ENCODE measurements around the gene LRRC14B. TPM values are rescaled to one million over a fixed set of nuclear protein-coding genes. Genes with fewer than 3 reads are reported as not detected.

LRRC14B gene
- total and polyA plus RNA-seq, 2 donors (not counting 1 experiment from before 2014, with no cell fraction given) = not detected

- no peaks in the 10 kb centered on the region for H4K20me1 ChIP-seq (ENCODE audit: control insufficient read depth, extremely low read depth, insufficient read depth, low read length)
- no peak overlapping the region for H3K4me2 ChIP-seq (ENCODE audit: extremely low read depth, insufficient read depth, low read length)
- TF ChIP-seq EZH2 (IDR thresholded peaks at IDR 0.05; ENCODE audit: low read length, missing control alignments) = no peak
- no peak for TF ChIP-seq CTCF (conservative IDR thresholded peaks at IDR 0.05 in 1 of 2, IDR thresholded peaks at IDR 0.05 in 1 of 2; ENCODE audit: low read depth in 1 of 2, low read length in 2 of 2)
- H3K4me3 ChIP-seq (replicated peaks in 1 of 4; ENCODE audit: control extremely low read depth in 1 of 4, insufficient read depth in 1 of 4, low read depth in 3 of 4, low read length in 4 of 4) = no peak overlapping the region
- no peak overlapping the region for H3K27ac ChIP-seq (ENCODE audit: insufficient read depth, low read length)
- no peaks in the 10 kb centered on the region for H3K4me1 ChIP-seq (ENCODE audit: control insufficient read depth, extremely low read depth, insufficient read depth, low read length)
- H3K9ac ChIP-seq (ENCODE audit: insufficient read depth, low read length) = no peak overlapping the region
- H3K27me3 ChIP-seq (ENCODE audit: control insufficient read depth, insufficient read depth, low read length) = peaks cover 7% of the 10 kb centered on the region
- H3K9me3 ChIP-seq (ENCODE audit: control insufficient read depth, insufficient read depth, low read depth, low read length) = no peaks in the 10 kb centered on the region
- no peak overlapping the region for H2AFZ ChIP-seq (ENCODE audit: low read length)
- H3K36me3 ChIP-seq (ENCODE audit: control insufficient read depth, insufficient read depth, low read length) = no peaks in the 10 kb centered on the region
- DNase-seq (ENCODE audit: low read depth in 2 of 2) = no peak
- H3K79me2 ChIP-seq (ENCODE audit: control insufficient read depth, insufficient read depth, low read length) = no peaks in the 10 kb centered on the region
Observed at GRCh38 chr5:176296-176823, 14.9 kb upstream of the LRRC14B start.

GRCh38 chr5:178110-178509 is 13.2 kb upstream of the LRRC14B start:
- Histone ChIP-seq H3K27ac (ENCODE audit: insufficient read depth, low read length) (no peak overlapping the region), H3K9me3 (ENCODE audit: control insufficient read depth, insufficient read depth, low read depth, low read length) (no peaks in the 10 kb centered on the region), H3K4me2 (ENCODE audit: extremely low read depth, insufficient read depth, low read length) (no peak overlapping the region), H3K27me3 (ENCODE audit: control insufficient read depth, insufficient read depth, low read length) (peaks cover 7% of the 10 kb centered on the region), H3K79me2 (ENCODE audit: control insufficient read depth, insufficient read depth, low read length) (no peaks in the 10 kb centered on the region), H3K4me3 (replicated peaks in 1 of 4; ENCODE audit: control extremely low read depth in 1 of 4, insufficient read depth in 1 of 4, low read depth in 3 of 4, low read length in 4 of 4) (no peak overlapping the region), H3K4me1 (ENCODE audit: control insufficient read depth, extremely low read depth, insufficient read depth, low read length) (no peaks in the 10 kb centered on the region), H3K9ac (ENCODE audit: insufficient read depth, low read length) (no peak overlapping the region), H2AFZ (ENCODE audit: low read length) (no peak overlapping the region), H3K36me3 (ENCODE audit: control insufficient read depth, insufficient read depth, low read length) (no peaks in the 10 kb centered on the region), H4K20me1 (ENCODE audit: control insufficient read depth, extremely low read depth, insufficient read depth, low read length) (no peaks in the 10 kb centered on the region)
- no peak for DNase-seq (ENCODE audit: low read depth in 2 of 2)
- TF ChIP-seq EZH2 (IDR thresholded peaks at IDR 0.05; ENCODE audit: low read length, missing control alignments) (no peak), CTCF (conservative IDR thresholded peaks at IDR 0.05 in 1 of 2, IDR thresholded peaks at IDR 0.05 in 1 of 2; ENCODE audit: low read depth in 1 of 2, low read length in 2 of 2) (no peak)

- no peaks in the 10 kb centered on the region for H3K9me3 ChIP-seq (ENCODE audit: control insufficient read depth, insufficient read depth, low read depth, low read length)
- no peak overlapping the region for H3K4me3 ChIP-seq (replicated peaks in 1 of 4; ENCODE audit: control extremely low read depth in 1 of 4, insufficient read depth in 1 of 4, low read depth in 3 of 4, low read length in 4 of 4)
- TF ChIP-seq EZH2 (IDR thresholded peaks at IDR 0.05; ENCODE audit: low read length, missing control alignments) (no peak), CTCF (conservative IDR thresholded peaks at IDR 0.05 in 1 of 2, IDR thresholded peaks at IDR 0.05 in 1 of 2; ENCODE audit: low read depth in 1 of 2, low read length in 2 of 2) (no peak)
- peaks cover 7% of the 10 kb centered on the region for H3K27me3 ChIP-seq (ENCODE audit: control insufficient read depth, insufficient read depth, low read length)
- no peak for DNase-seq (ENCODE audit: low read depth in 2 of 2)
- no peak overlapping the region for H3K4me2 ChIP-seq (ENCODE audit: extremely low read depth, insufficient read depth, low read length)
- no peak overlapping the region for H2AFZ ChIP-seq (ENCODE audit: low read length)
- H3K79me2 ChIP-seq (ENCODE audit: control insufficient read depth, insufficient read depth, low read length) = no peaks in the 10 kb centered on the region
- H3K9ac ChIP-seq (ENCODE audit: insufficient read depth, low read length) = no peak overlapping the region
- H4K20me1 ChIP-seq (ENCODE audit: control insufficient read depth, extremely low read depth, insufficient read depth, low read length) = no peaks in the 10 kb centered on the region
- H3K36me3 ChIP-seq (ENCODE audit: control insufficient read depth, insufficient read depth, low read length) = no peaks in the 10 kb centered on the region
- no peak overlapping the region for H3K27ac ChIP-seq (ENCODE audit: insufficient read depth, low read length)
- no peaks in the 10 kb centered on the region for H3K4me1 ChIP-seq (ENCODE audit: control insufficient read depth, extremely low read depth, insufficient read depth, low read length)
Observed at GRCh38 chr5:179401-179800, 11.9 kb upstream of the LRRC14B start.
